H1 (cell line): Measurements from ENCODE around the gene GTF2A1. TPM values are rescaled to one million over a fixed set of nuclear protein-coding genes. Genes with fewer than 3 reads are reported as not detected.

Experiments
- CTCF ChIA-PET: fragments of 300-600 bp; sonication (Branson Sonifier 250); formaldehyde crosslinking; loops from one replicate; lab custom pipeline; 2021; ENCODE audit not compliant: partially characterized antibody; lab: Charles Lee
- POLR2A ChIA-PET: fragments of 300-600 bp; sonication (Branson Sonifier 250); formaldehyde crosslinking; loops from one replicate; lab custom pipeline; 2021; ENCODE audit warnings: inconsistent platforms; ENCODE audit not compliant: partially characterized antibody; lab: Charles Lee
- DNase-seq, 2 experiments: peaks; one replicate each; pipeline versions ENCODE4 v3.0.0 to v3.0.0-alpha.2; 2010 to 2022; ENCODE audit warnings: low spot score in 2 of 2, low read depth in 1 of 2, mixed read lengths in 1 of 2
- FAIRE-seq: peaks from 2 replicates; lab custom pipeline; 2011; peaks lifted over from hg19 to GRCh38; lab: Jason Lieb, UNC
- H2AFZ ChIP-seq: 2 replicates; pipeline ENCODE4 v1.8.1; 2012; ENCODE audit warnings: low read length, inconsistent platforms
- H2AK5ac ChIP-seq: 2 replicates; pipeline ENCODE4 v1.6.1; 2013; ENCODE audit warnings: low read depth, low read length
- H2BK120ac ChIP-seq: replicated peaks from 2 replicates; pipeline ENCODE3; 2013; ENCODE audit warnings: low read depth, low read length, inconsistent platforms
- H2BK12ac ChIP-seq: 2 replicates; pipeline ENCODE4 v1.6.1; 2013; ENCODE audit warnings: low read depth, low read length
- H2BK15ac ChIP-seq: 2 replicates; pipeline ENCODE4 v1.6.1; 2013; ENCODE audit warnings: low read length
- H2BK20ac ChIP-seq: 2 replicates; pipeline ENCODE4 v1.6.1; 2013; ENCODE audit warnings: low read length
- H2BK5ac ChIP-seq: 2 replicates; pipeline ENCODE4 v1.6.1; 2013; ENCODE audit warnings: low read depth, low read length
- H3K14ac ChIP-seq: 2 replicates; pipeline ENCODE4 v1.6.1; 2013; ENCODE audit warnings: inconsistent platforms; ENCODE audit not compliant: insufficient read length
- H3K18ac ChIP-seq: 2 replicates; pipeline ENCODE4 v1.6.1; 2013; ENCODE audit warnings: low read length; ENCODE audit errors: extremely low read depth
- H3K23ac ChIP-seq: 2 replicates; pipeline ENCODE4 v1.6.1; 2013; ENCODE audit warnings: inconsistent platforms; ENCODE audit not compliant: insufficient read length
- H3K23me2 ChIP-seq: 2 replicates; pipeline ENCODE4 v1.6.1; 2013; ENCODE audit warnings: low read depth, low read length
- H3K27ac ChIP-seq: 2 replicates; pipeline ENCODE4 v1.6.1; 2011; ENCODE audit warnings: low read depth, low read length, inconsistent platforms
- H3K27me3 ChIP-seq, 4 experiments: replicated peaks in 1 of 4; 1 replicate in 1 of 4; 2 replicates in 3 of 4; pipeline versions ENCODE4 v1.6.1 to v1.8.1; 2011 to 2013; ENCODE audit warnings: low read length in 3 of 4, mild to moderate bottlenecking in 3 of 4, inconsistent platforms in 2 of 4, mixed read lengths in 2 of 4, moderate library complexity in 1 of 4; ENCODE audit not compliant: control insufficient read depth in 3 of 4, insufficient read depth in 3 of 4; ENCODE audit errors: extremely low read depth in 1 of 4
- H3K36me3 ChIP-seq, 4 experiments: 2 replicates each; pipeline versions ENCODE4 v1.6.1 to v1.8.1; 2011 to 2013; ENCODE audit warnings: mild to moderate bottlenecking in 4 of 4, low read length in 3 of 4, moderate library complexity in 2 of 4, control low read depth in 1 of 4, inconsistent platforms in 1 of 4; ENCODE audit not compliant: insufficient read depth in 4 of 4, control insufficient read depth in 2 of 4
- H3K4ac ChIP-seq: replicated peaks from 2 replicates; pipeline ENCODE3; 2013; ENCODE audit warnings: low read length, low read depth, mixed read lengths, inconsistent platforms; ENCODE audit not compliant: insufficient read length
- H3K4me1 ChIP-seq, 4 experiments: replicated peaks in 1 of 4; 1 replicate in 1 of 4; 2 replicates in 3 of 4; pipeline versions ENCODE4 v1.6.1 to v1.8.1; 2011 to 2013; ENCODE audit warnings: low read length in 3 of 4, inconsistent platforms in 2 of 4, mixed read lengths in 1 of 4; ENCODE audit not compliant: insufficient read depth in 4 of 4, control insufficient read depth in 3 of 4
- H3K4me2 ChIP-seq, 2 experiments: 2 replicates each; pipeline versions ENCODE4 v1.6.1 to v1.8.1; 2011 to 2013; ENCODE audit warnings: low read depth in 2 of 2, low read length in 2 of 2, control low read depth in 1 of 2, inconsistent platforms in 1 of 2, mild to moderate bottlenecking in 1 of 2; ENCODE audit not compliant: insufficient read depth in 1 of 2
- H3K4me3 ChIP-seq, 4 experiments: fragments of 200-600, 300-600 bp in 1 of 4; sonication (generic), shearing (Covaris generic), sonication (Bioruptor Twin) in 1 of 4; 2 replicates each; pipeline versions ENCODE4 v1.5.1 to v1.8.1; 2011 to 2016; ENCODE audit warnings: low read length in 4 of 4, low read depth in 3 of 4, control low read depth in 2 of 4, inconsistent platforms in 2 of 4, mild to moderate bottlenecking in 2 of 4, mixed read lengths in 1 of 4, moderate library complexity in 1 of 4; ENCODE audit not compliant: insufficient read depth in 2 of 4; ENCODE audit errors: extremely low read depth in 1 of 4
- H3K56ac ChIP-seq: replicated peaks from 2 replicates; pipeline ENCODE3; 2013; ENCODE audit warnings: low read depth, mild to moderate bottlenecking, mixed read lengths, low read length, inconsistent platforms; ENCODE audit not compliant: insufficient read length
- H3K79me1 ChIP-seq: 2 replicates; pipeline ENCODE4 v1.6.1; 2013; ENCODE audit warnings: low read depth, low read length, control low read depth
- H3K79me2 ChIP-seq, 2 experiments: 2 replicates each; pipeline versions ENCODE4 v1.6.1 to v1.8.1; 2012 to 2013; ENCODE audit warnings: low read length in 2 of 2, mild to moderate bottlenecking in 2 of 2, inconsistent platforms in 1 of 2; ENCODE audit not compliant: insufficient read depth in 2 of 2, control insufficient read depth in 1 of 2
- H3K9ac ChIP-seq, 4 experiments: replicated peaks in 1 of 4; 1 replicate in 1 of 4; 2 replicates in 3 of 4; pipeline versions ENCODE4 v1.6.1 to v1.8.1; 2011 to 2013; ENCODE audit warnings: low read depth in 3 of 4, low read length in 3 of 4, control low read depth in 2 of 4, mild to moderate bottlenecking in 2 of 4, moderate library complexity in 2 of 4, inconsistent platforms in 1 of 4; ENCODE audit errors: extremely low read depth in 1 of 4
- H3K9me3 ChIP-seq, 2 experiments: 2 replicates each; pipeline versions ENCODE4 v1.6.1 to v1.8.1; 2012 to 2013; ENCODE audit warnings: mild to moderate bottlenecking in 2 of 2, moderate library complexity in 2 of 2, control low read depth in 1 of 2, inconsistent platforms in 1 of 2, low read depth in 1 of 2, low read length in 1 of 2, mixed read lengths in 1 of 2; ENCODE audit not compliant: insufficient read depth in 2 of 2
- H4K20me1 ChIP-seq, 2 experiments: replicated peaks in 1 of 2; 2 replicates each; pipeline versions ENCODE3 to v1.8.1; 2011 to 2013; ENCODE audit warnings: inconsistent platforms in 2 of 2, low read length in 2 of 2, mild to moderate bottlenecking in 1 of 2; ENCODE audit not compliant: insufficient read depth in 2 of 2, control insufficient read depth in 1 of 2
- H4K5ac ChIP-seq: 2 replicates; pipeline ENCODE4 v1.6.1; 2013; ENCODE audit warnings: low read length, low read depth, mixed read lengths, inconsistent platforms; ENCODE audit not compliant: insufficient read length
- H4K8ac ChIP-seq: 2 replicates; pipeline ENCODE4 v1.8.0; 2013; ENCODE audit warnings: mild to moderate bottlenecking, moderate library complexity, low read length, inconsistent platforms; ENCODE audit not compliant: insufficient read depth; ENCODE audit errors: extremely low read depth
- H4K91ac ChIP-seq: replicated peaks from 2 replicates; pipeline ENCODE3; 2013; ENCODE audit warnings: low read length, mixed read lengths, inconsistent platforms; ENCODE audit not compliant: insufficient read length
- KDM1A ChIP-seq: fragments of 200-600, 300-600 bp; sonication (generic); IDR thresholded peaks from 2 replicates; pipeline ENCODE4 v1.7.1; 2016; ENCODE audit warnings: mild to moderate bottlenecking, low read length, borderline replicate concordance
- NRF1 ChIP-seq: IDR thresholded peaks from 2 replicates; pipeline ENCODE4 v1.6.1; 2011; ENCODE audit warnings: mild to moderate bottlenecking, low read depth, low read length, improper control_type of control experiment
- WGBS, 2 experiments: shearing (Covaris generic) in 1 of 2; methylation state at CpG; one replicate each; pipeline versions ENCODE4 v1.1.6 to v1.1.7; 2013 to 2015; ENCODE audit warnings: low lambda C conversion rate in 2 of 2, mixed read lengths in 2 of 2, inconsistent platforms in 1 of 2, low coverage in 1 of 2, missing lambda C conversion rate in 1 of 2; ENCODE audit not compliant: insufficient replicate concordance in 2 of 2, insufficient coverage in 1 of 2, insufficient read length in 1 of 2; ENCODE audit errors: extremely low coverage in 1 of 2, missing lambda C conversion rate in 1 of 2; 5-methylcytosine and 5-hydroxymethylcytosine counted together
- polyA plus RNA-seq, 7 experiments: library from polyadenylated mRNA; depleted of rRNA in 3 of 7; stranded (reverse) in 5 of 7; unstranded in 2 of 7; fragments of >200 nt in 5 of 7; fragments of 200-250 nt in 2 of 7; gene quantifications; 1 replicate in 5 of 7; 2 replicates in 1 of 7; 4 replicates in 1 of 7; pipeline versions ENCODE4 v1.2.1 to v1.2.3, GENCODE V29; 2011 to 2013; ENCODE audit warnings: missing spikeins in 2 of 7, mixed read lengths in 2 of 7
- total RNA-seq: library from RNA; stranded (reverse); fragmentation: NEBNext Ultra II Directional; extraction: Animal tissue kit (Norgen Biotek cat#: 25700); gene quantifications from 2 replicates; pipeline ENCODE4 v1.2.1, GENCODE V29; 2021

Gene GTF2A1
- total and polyA plus RNA-seq, 2 of the 8 experiments (the other 6 are each of a cell fraction or from before 2014, with no cell fraction given): 24.1 to 57.8 TPM

GRCh38 chr14:81198651-81199050 lies 22.1 kb downstream of the GTF2A1 start:
- Histone ChIP-seq H3K36me3 (peaks cover 14 to 91% (median 47%) of the 10 kb centered on the region in 4 experiments; a peak in 7 of 8 replicates), H4K5ac (no peak overlapping the region), H3K23me2 (no peaks in the 10 kb centered on the region), H3K9me3 (no peaks in the 10 kb centered on the region), H2BK20ac (no peak overlapping the region), H3K56ac (no peak overlapping the region), H3K4me3 (no peak overlapping the region), H4K8ac (no peak overlapping the region), H2BK5ac (no peak overlapping the region), H2AK5ac (no peak overlapping the region), H3K23ac (no peak overlapping the region), H3K14ac (no peak overlapping the region), H3K79me1 (no peaks in the 10 kb centered on the region), H2BK12ac (no peak overlapping the region), H3K79me2 (peaks cover 0 to 8% of the 10 kb centered on the region in 2 experiments; a peak in 2 of 4 replicates), H4K20me1 (no peaks in the 10 kb centered on the region), H2BK15ac (no peak overlapping the region), H3K9ac (no peak overlapping the region), H3K18ac (no peak overlapping the region), H2AFZ (no peak overlapping the region), H3K4me2 (no peak overlapping the region), H3K4me1 (no peaks in the 10 kb centered on the region), H2BK120ac (no peak overlapping the region), H3K4ac (no peak overlapping the region), H3K27ac (no peak overlapping the region), H4K91ac (no peak overlapping the region), H3K27me3 (no peaks in the 10 kb centered on the region)
- FAIRE-seq: no peak
- WGBS, 2 experiments: 92% methylated on average over 2 of the region's 2 CpGs; no CpG with 5 or more reads in 1 of the 2 experiments
- ChIA-PET POLR2A (interaction anchor here (0.7 to 1.8 kb wide), 2 partner anchors 22 to 28 kb away, joined by 3 to 5 read pairs; partner anchors contain the start of gene GTF2A1), CTCF (interaction anchor here (0.6 to 1.7 kb wide), 2 partner anchors 11 to 13 kb away, joined by 4 to 5 read pairs; no protein-coding TSS in a partner anchor)
- DNase-seq: no peak
- TF ChIP-seq KDM1A (no peak), NRF1 (no peak)
